ENCODE measurements around the gene TIA1.
"Not testable (repeated sequence)": the region's sequence is repeated elsewhere in the genome, so short reads cannot be mapped to it uniquely, and the experiment has no call there.

Gene TIA1

GRCh38 chr2:70248181-70248847, at the start of gene TIA1:
TSS of gene TIA1 (minus strand) at chr2:70248628. CDS start at chr2:70248430, 198 bp downstream.
- peak; percentile 97 for DNase-seq (ENCODE audit: low spot score)

GRCh38 chr2:70297828-70298227, 49.4 kb upstream of the TIA1 start:
- not testable (repeated sequence) for DNase-seq (ENCODE audit: low spot score)

GRCh38 chr2:70283500-70284191, 35.2 kb upstream of the TIA1 start:
- DNase-seq (ENCODE audit: low spot score): no peak

- DNase-seq (ENCODE audit: low spot score): no peak
These were observed 34.0 kb upstream of the TIA1 start for GRCh38 chr2:70282439-70282838.

GRCh38 chr2:70280242-70280798, 31.9 kb upstream of the TIA1 start:
- no peak for DNase-seq (ENCODE audit: low spot score)

GRCh38 chr2:70270323-70270722, 21.9 kb upstream of the TIA1 start:
- no peak for DNase-seq (ENCODE audit: low spot score)

GRCh38 chr2:70269422-70270302, 21.2 kb upstream of the TIA1 start:
- DNase-seq (ENCODE audit: low spot score): not testable (repeated sequence)

GRCh38 chr2:70266925-70267324, 18.5 kb upstream of the TIA1 start:
- DNase-seq (ENCODE audit: low spot score): not testable (repeated sequence)

- no peak for DNase-seq (ENCODE audit: low spot score)
These were observed 13.1 kb upstream of the TIA1 start for GRCh38 chr2:70261501-70261900.

GRCh38 chr2:70258532-70258875, 10.1 kb upstream of the TIA1 start:
- no peak for DNase-seq (ENCODE audit: low spot score)

GRCh38 chr2:70255637-70256314, 7.3 kb upstream of the TIA1 start:
- no peak for DNase-seq (ENCODE audit: low spot score)

- DNase-seq (ENCODE audit: low spot score): no peak
These were observed 2.0 kb upstream of the TIA1 start for GRCh38 chr2:70250434-70250833.

GRCh38 chr2:70247364-70248180, 856 bp downstream of the TIA1 start:
- DNase-seq (ENCODE audit: low spot score): no peak

- no peak for DNase-seq (ENCODE audit: low spot score)
These were observed 4.4 kb downstream of the TIA1 start for GRCh38 chr2:70243806-70244584.

- DNase-seq (ENCODE audit: low spot score): no peak
These were observed 5.9 kb downstream of the TIA1 start for GRCh38 chr2:70242552-70242951.

GRCh38 chr2:70241340-70241739, 7.1 kb downstream of the TIA1 start:
- DNase-seq (ENCODE audit: low spot score): no peak

- no peak for DNase-seq (ENCODE audit: low spot score)
These were observed 7.8 kb downstream of the TIA1 start for GRCh38 chr2:70240599-70240998.

- no peak for DNase-seq (ENCODE audit: low spot score)
These were observed 14.5 kb downstream of the TIA1 start for GRCh38 chr2:70233926-70234325.

- no peak for DNase-seq (ENCODE audit: low spot score)
These were observed 21.6 kb downstream of the TIA1 start for GRCh38 chr2:70226781-70227180.

GRCh38 chr2:70223305-70223704, 25.1 kb downstream of the TIA1 start:
- not testable (repeated sequence) for DNase-seq (ENCODE audit: low spot score)

All from germinal center (tissue), 1 donor.